A172 (cell line): Measurements from ENCODE around the gene ERBIN. TPM values are rescaled to one million over a fixed set of nuclear protein-coding genes. Genes with fewer than 3 reads are reported as not detected.
"Not testable (repeated sequence)": the region's sequence is repeated elsewhere in the genome, so short reads cannot be mapped to it uniquely, and the experiment has no call there.

Source experiments
- DNase-seq: peaks from one replicate; pipeline ENCODE4 v3.0.0-alpha.2; 2015; ENCODE audit warnings: low spot score
- total RNA-seq: library from RNA; depleted of rRNA; stranded (reverse); fragments of >200 nt; shearing (Covaris generic); gene quantifications from 2 replicates; pipeline ENCODE4 v1.2.3, GENCODE V29; 2014

Gene ERBIN
- total RNA-seq, 1 experiment from 2014 or later, result 125 TPM

- DNase-seq, result no peak
Measured at GRCh38 chr5:66009277-66009676, 82.9 kb downstream of the ERBIN start.

DNA sequence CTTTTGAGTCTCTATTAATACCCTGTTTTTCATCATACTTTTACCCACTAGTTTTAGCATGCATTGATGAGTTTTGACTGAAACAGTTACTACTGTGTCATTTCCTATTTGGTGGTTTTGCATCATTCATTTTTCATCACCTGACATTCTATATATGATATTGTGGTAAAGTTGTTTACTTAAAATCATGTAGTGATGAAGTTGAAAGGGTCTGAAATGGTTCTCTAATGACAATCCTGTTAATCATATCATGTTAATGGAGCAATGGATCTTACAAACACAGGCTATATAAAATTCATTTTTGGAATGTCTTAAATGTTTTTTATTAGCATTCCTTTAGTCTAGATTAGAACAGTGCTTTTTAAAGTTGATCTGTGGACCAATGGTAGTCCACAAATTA, 84.1 kb downstream of the ERBIN start:
- no peak for DNase-seq

DNA sequence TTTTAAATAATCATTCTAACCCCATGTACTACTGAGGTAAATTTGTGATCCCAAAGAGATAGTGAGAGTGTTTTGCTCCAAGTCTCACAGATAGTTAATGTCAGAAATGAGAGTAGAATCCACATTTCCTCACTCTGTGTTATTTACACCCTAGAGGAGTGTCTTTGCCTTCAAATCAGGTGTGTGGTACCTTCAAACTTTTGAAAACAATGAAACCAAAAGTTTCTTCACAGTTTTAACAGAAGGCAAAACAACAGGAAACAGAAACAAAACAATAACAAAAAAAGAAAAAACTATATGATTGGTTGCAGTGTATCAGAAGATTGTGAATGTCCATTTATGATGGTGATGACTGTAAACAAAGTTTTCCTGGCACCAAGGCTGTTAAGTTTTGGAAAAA, 85.9 kb downstream of the ERBIN start:
- no peak for DNase-seq

DNA sequence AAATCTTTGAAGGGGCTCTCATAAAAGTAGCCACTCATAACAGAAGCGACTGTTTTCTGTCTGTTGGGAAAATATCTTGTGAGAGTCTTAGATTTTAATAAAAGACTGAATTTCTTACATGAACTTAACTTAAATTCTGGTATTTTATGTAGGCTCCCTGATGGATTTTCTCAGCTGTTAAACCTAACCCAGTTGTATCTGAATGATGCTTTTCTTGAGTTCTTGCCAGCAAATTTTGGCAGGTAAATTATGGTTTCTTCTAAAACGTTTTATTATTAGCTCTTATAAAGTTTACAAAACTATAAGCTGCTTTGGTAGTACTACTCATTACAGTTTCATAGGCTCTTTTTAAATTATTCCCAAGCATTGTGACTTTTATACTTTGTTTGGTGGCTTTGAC, 87.0 kb downstream of the ERBIN start:
- DNase-seq, result no peak

DNA sequence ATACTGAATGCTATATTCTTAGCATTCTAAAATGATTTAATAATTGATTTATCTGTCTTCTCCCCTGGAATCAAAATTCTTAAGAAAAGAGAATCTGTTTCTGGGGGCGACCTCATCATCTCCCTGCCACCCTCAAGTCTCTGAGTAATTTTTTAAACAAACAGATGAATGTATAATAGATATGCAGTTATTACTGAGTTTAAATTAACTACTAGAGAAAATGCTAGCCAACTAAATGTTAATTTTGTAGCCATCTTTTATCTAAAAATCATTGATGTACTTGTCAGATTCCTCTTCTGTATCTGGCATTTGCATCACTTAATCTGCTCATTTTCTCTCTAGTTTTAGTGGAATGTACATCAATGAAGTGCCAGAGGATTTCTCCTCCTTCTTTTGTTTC, 87.5 kb downstream of the ERBIN start:
- no peak for DNase-seq

DNA sequence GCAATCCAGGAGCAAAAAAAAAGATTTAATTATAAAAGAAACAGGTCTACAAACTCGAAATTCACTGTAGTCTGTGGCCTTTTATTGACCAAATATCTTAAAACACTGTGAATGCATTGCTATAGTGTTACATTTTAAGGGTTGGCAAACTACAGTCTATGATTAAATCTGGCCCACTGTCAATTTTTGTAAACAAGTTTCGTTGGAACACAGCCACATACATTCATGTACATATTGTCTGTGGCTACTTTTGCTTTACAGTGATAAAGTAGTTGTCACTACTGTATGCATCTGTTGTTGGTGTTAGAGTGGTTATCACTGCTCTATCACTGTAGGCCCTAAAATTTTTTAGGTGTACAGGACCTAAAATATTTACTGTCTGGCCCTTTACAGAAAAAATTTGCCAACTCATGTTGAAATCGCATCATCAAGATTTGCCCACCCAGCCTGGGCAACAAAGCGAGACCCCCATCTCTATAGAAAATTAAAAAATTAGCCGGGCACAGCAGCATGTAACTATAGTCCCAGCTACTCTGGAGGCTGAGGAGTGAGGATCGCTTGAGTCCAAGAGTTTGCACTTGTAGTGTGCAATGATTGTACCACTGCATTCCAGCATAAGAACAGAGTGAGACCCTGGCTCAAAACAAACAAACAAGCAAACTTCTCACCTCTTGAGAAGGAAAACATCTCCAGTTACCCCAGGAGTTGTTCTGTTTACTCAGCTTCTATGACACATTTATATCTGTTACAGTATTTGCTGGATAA, 89.0 kb downstream of the ERBIN start:
- no peak for DNase-seq

GRCh38 chr5:66021585-66021984, 95.2 kb downstream of the ERBIN start:
- no peak for DNase-seq

- no peak for DNase-seq
Measured at GRCh38 chr5:66039296-66039695, 112.9 kb downstream of the ERBIN start.

DNA sequence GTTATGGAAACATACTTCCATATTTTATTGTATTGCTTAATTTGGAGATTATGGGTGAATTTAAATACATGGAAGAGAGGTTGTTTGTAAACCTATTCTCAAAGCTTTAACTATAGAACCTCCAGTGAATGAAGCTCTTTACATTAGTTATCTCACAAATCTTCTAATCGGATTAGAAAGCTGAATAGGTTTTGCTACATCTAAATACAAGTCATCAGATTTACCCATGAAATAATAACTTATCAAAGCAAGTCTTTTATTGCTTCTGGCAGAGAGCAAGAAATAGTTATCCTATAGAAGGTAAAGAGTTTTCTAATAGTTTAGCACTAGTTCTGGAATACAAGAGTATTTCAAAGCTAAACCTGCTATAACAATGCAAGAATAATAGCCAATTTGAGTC, 113.3 kb downstream of the ERBIN start:
- DNase-seq, result no peak

- no peak for DNase-seq
Measured at GRCh38 chr5:66041627-66042026, 115.3 kb downstream of the ERBIN start.

DNA sequence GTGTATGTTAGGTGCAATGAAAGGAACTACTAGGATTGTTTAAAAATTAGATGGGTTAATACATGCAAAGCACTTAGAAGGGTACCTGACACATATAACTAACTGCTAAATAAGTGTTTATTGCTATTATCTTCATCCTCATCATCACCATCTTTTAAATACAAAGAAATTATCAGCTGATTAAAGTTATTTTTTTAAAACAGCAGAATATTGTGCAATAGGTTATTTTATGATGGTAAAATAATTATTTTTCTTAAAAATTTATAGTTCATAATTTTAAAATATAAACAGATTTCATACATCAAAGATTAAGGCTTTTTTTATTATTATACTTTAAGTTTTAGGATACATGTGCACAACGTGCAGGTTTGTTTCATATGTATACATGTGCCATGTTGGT, 130.9 kb downstream of the ERBIN start:
- no peak for DNase-seq

DNA sequence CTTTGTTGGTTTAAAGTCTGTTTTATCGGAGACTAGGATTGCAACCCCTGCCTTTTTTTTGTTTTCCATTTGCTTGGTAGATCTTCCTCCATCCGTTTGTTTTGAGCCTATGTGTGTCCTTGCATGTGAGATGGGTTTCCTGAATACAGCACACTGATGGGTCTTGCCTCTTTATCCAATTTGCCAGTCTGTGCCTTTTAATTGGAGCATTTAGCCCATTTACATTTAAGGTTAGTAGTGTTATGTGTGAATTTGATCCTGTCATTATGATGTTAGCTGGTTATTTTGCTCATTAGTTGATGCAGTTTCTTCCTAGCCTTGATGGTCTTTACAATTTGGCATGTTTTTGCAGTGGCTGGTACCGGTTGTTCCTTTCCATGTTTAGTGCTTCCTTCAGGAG, 134.9 kb downstream of the ERBIN start:
- not testable (repeated sequence) for DNase-seq

DNA sequence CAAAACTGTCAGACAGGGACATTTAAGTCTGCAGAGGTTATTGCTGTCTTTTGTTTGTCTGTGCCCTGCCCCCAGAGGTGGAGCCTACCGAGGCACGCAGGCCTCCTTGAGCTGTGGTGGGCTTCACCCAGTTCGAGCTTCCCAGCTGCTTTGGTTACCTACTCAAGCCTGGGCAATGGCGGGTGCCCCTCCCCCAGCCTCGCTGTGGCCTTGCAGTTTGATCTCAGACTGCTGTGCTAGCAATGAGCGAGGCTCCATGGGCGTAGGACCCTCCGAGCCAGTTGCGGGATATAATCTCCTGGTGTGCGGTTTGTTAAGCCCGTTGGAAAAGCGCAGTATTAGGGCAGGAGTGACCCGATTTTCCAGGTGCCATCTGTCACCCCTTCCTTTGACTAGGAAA, 136.7 kb downstream of the ERBIN start:
- not testable (repeated sequence) for DNase-seq

GRCh38 chr5:66066826-66067225, 140.5 kb downstream of the ERBIN start:
- DNase-seq, result no peak

DNA sequence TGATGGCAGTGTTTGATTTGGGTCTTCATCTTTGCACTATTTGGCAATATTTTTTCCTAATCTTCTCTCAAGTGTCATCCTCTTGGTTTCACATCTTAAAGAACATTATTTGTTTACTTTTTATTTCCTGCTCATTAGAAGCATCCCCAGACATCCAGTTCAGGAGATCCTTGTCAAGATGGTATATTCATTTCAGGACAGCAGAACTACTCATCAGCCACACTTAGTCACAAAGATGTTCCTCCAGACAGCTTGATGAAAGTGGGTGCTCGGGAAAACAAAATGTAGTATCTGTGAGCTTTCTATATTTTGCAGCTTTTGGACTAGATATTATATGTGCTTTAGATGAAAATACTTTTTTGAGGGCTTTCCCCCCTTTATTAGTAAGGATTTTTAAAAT, 145.7 kb downstream of the ERBIN start:
- DNase-seq, result no peak

DNA sequence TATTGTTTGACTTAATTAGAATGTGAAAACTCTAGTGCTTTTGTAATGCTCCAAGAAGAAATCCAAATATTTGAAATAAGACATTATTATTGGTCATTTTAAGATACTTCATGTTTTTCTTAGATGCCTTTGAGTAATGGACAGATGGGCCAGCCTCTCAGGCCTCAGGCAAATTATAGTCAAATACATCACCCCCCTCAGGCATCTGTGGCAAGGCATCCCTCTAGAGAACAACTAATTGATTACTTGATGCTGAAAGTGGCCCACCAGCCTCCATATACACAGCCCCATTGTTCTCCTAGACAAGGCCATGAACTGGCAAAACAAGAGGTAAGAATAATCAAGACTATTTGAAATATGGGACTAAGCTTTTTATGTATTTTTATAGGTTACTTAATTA, 148.5 kb downstream of the ERBIN start:
- DNase-seq, result no peak

DNA sequence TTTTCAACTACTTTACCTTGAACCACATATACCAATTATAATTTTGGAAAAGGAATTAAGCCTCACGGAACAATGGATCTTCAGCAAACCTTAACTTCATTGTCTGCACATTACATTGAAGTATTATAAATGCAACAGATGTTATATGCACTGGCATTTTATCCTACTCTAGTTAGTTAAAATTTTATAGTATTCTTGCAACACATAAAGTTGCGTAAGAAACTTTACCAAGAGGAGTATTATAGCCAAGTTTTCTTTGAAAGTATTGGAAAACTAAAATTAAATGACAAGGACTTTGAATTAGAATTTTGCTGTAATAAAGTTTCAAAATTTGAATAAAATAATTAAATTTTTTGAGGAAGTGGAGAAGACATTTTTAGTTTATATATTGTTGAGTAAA, 154.3 kb downstream of the ERBIN start:
- no peak for DNase-seq

DNA sequence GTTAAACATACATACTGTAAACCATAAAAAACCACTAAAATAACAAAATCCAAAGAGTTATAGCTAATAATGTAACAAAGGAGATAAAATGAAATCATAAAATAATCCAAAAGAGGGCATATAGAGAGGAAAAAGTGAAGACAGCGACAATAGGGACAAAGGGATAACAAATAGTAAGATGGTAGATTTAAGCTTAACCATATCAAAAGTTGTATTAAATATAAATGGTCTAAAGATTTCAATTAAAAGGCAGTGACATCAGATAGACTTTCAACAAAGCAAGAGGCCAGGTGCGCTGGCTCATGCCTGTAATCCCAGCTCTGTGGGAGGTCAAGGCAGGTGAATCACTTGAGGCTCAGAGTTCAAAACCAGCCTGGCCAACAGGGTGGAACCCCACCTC, 163.0 kb downstream of the ERBIN start:
- DNase-seq, result no peak

- DNase-seq, result no peak
Measured at GRCh38 chr5:66100851-66101250, 174.5 kb downstream of the ERBIN start.

DNA sequence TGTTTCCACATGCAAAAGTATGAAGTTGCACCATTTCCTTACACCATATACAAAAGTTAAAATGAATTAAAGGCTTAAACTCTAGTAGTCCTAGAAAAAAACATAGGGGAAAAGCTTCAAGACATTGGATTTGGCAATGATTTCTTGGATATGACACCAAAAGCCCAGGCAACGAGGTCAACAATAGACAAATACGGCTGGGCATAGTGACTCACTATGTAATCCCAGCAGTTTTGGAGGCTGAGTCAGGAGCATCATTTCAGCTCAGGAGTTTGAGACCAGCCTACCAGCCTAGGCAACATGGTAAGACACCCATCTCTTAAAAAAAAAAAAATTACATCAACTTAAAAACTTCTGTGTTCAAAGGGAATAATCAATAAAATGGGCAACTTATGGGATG, 186.8 kb downstream of the ERBIN start:
- DNase-seq, result peak; percentile 32

DNA sequence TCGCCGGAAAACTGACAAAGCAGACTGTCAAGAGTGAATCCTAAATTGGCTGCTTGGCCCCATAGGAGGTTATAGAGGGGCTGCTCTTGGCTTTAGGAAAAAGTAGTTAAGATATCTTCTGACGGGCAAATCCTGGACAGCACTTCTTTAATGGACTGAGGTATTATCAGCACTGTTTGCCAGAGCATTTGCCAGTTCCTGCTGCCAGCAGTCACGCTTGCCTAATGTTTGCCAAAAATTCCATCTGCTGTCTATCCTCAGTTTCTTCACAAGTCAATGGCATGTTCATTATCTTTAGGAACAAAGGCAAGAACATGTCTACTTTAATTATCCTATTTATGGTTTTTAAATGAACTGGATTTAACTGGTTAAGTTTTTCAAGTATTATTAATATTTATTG, 191.9 kb downstream of the ERBIN start:
- no peak for DNase-seq

DNA sequence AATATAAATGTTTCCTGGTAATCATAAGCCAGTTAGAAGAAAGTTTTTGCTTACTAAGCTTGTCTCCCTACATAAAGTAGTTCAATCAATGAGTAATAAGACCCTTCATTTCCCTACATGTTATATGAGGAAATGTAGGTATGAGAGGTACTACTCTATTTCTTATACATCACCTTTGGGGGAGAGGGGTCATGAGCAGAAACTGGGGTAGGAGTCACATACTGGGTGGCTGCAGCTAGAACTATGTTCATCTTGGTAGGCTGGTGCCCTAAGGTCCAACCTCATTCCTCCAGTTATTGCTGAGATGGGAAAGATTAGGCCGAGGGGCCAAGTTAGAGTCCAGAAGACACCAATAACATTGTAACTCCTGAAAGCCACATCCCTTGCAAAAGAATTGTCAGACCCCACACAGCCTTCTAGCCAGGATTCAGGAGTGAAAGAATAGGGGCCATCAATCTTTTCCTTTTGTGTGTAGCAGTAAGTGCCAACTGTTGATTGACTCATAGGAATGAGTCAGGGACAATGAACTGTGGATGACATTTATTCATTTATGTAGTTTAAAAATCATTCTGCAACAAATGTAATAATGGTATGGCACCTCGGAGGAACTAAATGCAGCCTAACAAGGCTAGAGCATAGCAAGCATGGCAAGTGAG, 196.1 kb downstream of the ERBIN start:
- DNase-seq, result peak; percentile 21

DNA sequence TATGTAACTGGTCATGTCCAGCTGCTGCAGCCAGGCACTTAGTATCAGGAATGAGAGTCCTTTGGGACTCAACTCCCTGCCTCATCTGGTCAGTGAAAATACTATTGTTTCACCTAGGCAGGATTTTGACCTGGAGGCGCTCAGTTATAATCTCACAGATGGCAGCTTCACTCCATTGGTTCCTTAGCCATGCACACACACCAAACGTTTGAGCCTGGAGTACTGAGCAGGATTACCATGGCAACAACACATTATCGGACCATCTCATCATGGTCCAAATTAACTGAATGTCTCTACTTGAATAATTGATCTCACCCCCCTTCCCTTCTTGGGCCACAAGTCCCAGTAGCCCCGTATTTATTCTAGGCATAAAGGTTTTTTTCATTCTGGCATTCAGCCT, 202.8 kb downstream of the ERBIN start:
- DNase-seq, result no peak

GRCh38 chr5:66130493-66130892, 204.1 kb downstream of the ERBIN start:
- DNase-seq, result no peak
